ENCODE data around the gene INPP4A.

GRCh38 chr2:98441706-98442450 is 2.8 kb upstream of the INPP4A start:
- TF ChIP-seq, protein P1, sequence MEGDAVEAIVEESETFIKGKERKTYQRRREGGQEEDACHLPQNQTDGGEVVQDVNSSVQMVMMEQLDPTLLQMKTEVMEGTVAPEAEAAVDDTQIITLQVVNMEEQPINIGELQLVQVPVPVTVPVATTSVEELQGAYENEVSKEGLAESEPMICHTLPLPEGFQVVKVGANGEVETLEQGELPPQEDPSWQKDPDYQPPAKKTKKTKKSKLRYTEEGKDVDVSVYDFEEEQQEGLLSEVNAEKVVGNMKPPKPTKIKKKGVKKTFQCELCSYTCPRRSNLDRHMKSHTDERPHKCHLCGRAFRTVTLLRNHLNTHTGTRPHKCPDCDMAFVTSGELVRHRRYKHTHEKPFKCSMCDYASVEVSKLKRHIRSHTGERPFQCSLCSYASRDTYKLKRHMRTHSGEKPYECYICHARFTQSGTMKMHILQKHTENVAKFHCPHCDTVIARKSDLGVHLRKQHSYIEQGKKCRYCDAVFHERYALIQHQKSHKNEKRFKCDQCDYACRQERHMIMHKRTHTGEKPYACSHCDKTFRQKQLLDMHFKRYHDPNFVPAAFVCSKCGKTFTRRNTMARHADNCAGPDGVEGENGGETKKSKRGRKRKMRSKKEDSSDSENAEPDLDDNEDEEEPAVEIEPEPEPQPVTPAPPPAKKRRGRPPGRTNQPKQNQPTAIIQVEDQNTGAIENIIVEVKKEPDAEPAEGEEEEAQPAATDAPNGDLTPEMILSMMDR (IDR thresholded peaks at IDR 0.05) = no peak
- TF ChIP-seq POLR2A (IDR thresholded peaks at IDR 0.05) = no peak

Measured in sigmoid colon (tissue), 3 donors.